Gastrocnemius medialis (tissue), 4 donors: ENCODE measurements around the gene MAML3.

Source experiments
- CTCF ChIP-seq, 5 experiments: fragments of 450-650 bp in 3 of 5; fragments of 200-600 bp in 2 of 5; sonication (generic) in 2 of 5; IDR thresholded peaks in 4 of 5; conservative IDR thresholded peaks in 1 of 5; 1 replicate in 4 of 5; 2 replicates in 1 of 5; pipeline ENCODE4 v1.5.1; 2016 to 2019; ENCODE audit warnings: antibody characterized with exemption in 5 of 5, mild to moderate bottlenecking in 3 of 5, moderate library complexity in 3 of 5
- POLR2A ChIP-seq, 2 donors: fragments of 450-650 bp; IDR thresholded peaks; one replicate each; pipeline ENCODE4 v1.6.1; 2017; ENCODE audit warnings: antibody characterized with exemption in 2 of 2, mild to moderate bottlenecking in 2 of 2, moderate library complexity in 2 of 2

- TF ChIP-seq POLR2A (IDR thresholded peaks at IDR 0.05) (no peak), CTCF (IDR thresholded peaks at IDR 0.05 in 4 of 5, conservative IDR thresholded peaks at IDR 0.05 in 1 of 5) (no peak)
These were observed 315.2 kb downstream of the MAML3 start for GRCh38 chr4:139838811-139839210.
